ENCODE data around the gene ADCY2.

ADCY2 gene

GRCh38 chr5:7676455-7676854, 280.5 kb downstream of the ADCY2 start:
- no peak for DNase-seq

DNA sequence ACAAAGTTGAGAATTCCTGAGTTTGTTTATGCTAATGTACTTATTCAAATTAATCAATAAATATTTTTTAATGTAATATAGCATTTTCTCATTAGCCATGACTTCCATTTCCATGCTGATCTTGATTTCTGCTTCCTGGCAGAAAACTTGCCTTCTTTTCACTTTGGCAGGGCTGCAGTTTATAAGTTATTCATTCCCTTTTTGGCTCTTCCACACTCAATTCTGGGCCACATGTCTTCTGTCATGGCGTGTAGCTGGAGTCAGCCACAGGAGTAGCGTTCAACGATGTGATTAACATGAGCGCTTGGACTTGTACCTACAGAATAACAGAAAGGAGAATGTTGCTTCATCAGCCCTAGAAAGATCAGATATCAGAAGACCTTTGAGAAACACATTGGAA, 282.1 kb downstream of the ADCY2 start:
- DNase-seq = no peak

DNA sequence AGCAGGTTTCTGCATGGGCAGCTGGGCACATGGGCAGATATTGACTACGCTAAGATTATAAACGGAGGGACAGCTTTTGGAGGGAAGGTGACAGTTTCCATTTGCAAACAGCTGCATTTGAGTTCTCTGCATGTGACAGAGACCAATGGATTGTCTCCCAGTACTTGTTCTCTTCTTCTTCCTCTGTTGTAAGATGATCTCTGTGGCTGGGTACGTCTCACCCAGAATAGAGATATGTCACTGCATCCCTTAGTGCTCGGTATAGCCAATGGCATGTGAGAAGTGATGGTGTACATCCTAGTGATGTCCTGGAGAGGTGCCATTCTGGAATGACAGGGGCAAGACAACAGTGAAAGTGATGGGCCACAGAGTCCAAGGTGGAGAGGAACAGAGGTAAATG, 283.7 kb downstream of the ADCY2 start:
- no peak for DNase-seq

- no peak for DNase-seq
Measured at GRCh38 chr5:7680260-7680659, 284.3 kb downstream of the ADCY2 start.

- no peak for DNase-seq
Measured at GRCh38 chr5:7682379-7682778, 286.4 kb downstream of the ADCY2 start.

GRCh38 chr5:7683753-7684152, 287.8 kb downstream of the ADCY2 start:
- no peak for DNase-seq

DNA sequence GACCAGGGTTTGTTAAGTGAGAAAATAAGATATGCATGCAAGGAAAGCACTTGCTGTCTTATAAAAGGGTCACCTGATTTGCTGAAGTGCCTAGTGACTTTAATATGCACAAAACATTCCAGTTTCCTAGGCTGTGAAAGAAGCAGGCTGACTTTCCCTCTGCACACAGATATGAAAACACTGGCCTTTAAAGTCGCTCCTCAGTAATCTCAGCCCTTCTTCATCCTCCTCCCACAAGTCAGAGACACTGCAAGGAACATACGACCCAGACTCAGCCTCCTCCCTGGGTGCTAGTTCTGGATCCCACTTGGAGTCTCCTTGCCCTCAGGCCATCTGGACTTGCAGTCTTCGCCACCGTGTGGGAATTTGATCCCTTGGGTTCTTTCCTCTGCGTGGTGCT, 288.9 kb downstream of the ADCY2 start:
- no peak for DNase-seq

- peak; percentile 22 for DNase-seq
Measured at GRCh38 chr5:7686794-7687193, 290.9 kb downstream of the ADCY2 start.

- DNase-seq = no peak
Measured at GRCh38 chr5:7690557-7690956, 294.6 kb downstream of the ADCY2 start.

DNA sequence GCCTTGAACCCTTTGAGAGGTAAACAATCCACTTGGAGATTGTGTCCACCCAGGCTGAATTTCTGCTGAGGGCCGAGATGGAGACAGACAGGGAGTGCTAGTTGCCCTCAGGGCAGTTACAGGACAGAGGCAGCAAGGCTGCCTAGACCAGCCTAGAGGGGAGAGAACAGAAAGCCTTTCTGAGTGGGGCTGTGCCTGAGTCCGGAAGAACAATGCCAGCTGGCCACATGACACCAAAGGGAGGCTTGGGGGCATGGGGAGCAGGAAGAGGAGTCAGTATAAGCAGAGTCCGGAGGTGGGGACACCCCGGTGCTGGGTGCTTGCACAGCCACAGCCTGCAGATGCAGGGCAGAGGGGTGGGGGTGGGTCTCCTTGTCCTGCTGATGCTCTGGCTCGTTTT, 309.3 kb downstream of the ADCY2 start:
- no peak for DNase-seq

GRCh38 chr5:7705736-7706135, 309.8 kb downstream of the ADCY2 start:
- no peak for DNase-seq

- no peak for DNase-seq
Measured at GRCh38 chr5:7706256-7706655, 310.3 kb downstream of the ADCY2 start.

DNA sequence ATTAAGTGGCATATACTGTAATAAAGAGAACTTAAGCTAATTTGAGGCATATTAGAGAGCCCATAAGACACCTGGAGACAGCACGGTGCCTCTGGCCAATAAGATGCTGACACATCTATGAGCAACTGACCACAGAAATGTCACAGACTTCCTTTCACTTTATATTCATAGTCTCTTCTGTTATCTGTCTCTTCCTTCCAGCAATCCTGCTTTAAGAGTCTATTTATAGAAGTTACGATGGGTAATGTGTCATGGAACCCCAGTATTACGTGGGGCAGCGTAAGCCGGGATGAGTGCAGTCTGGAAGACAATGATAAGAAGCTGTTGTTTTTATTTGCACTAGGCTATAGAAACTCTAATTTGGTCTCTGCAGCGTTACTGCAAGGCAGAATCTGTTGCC, 318.2 kb downstream of the ADCY2 start:
- DNase-seq = no peak

DNA sequence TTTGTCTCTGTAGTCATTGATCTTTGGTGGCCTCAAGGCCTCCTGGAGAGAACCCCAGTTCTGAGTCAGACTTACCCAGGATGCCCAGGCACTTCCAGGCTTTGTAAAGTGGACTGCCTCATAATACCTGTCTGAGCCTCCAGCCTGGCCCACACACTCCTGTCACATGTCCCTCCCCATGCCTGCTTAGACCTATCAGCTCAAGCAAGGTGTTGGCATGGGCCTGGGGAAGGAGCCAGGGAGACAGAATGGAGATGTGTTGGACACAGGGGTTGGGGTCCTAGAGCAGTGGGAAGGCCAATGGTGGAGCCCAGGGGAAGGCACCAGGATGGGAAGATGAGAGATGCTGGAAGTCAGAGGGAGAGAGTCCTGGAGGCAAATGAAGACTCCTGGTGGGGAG, 318.8 kb downstream of the ADCY2 start:
- no peak for DNase-seq

DNA sequence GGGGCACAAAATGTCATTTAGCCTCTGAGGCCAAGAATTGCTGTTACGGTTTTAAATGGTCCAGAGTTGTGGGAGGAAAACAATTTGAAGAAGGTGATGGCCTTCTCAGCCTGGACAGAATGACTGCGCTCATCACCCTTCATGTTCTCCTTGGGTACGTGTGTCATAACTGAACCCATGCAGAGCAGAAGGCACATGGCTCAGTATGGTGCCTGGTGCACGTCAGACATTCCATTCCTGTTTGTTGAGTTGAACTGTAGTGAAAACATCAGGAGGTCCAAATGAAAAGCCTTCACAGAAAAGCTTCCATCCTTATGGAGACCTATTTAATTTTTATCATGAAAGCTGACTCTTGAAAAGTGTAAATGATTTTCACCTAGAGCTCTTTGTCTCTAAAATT, 321.8 kb downstream of the ADCY2 start:
- no peak for DNase-seq

DNA sequence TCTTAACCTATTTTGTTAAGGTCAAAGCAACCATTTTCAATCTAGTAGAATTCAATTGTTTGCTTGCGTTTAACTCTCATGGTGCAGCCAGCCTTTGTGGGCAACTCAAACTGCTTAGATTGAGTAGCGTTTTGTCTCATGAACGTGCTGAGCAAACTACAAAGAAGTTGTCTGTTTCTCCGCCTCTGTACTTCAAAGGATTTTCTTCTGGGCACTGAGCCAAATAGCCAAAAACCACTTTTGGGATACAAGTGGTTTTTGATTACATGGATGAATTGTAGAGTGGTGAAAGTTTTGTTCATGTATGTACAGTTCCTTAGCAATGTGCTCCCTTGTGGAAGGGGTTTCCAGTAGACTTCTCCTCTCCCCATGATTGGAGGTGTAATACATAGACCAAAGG, 332.1 kb downstream of the ADCY2 start:
- no peak for DNase-seq

- DNase-seq = no peak
Measured at GRCh38 chr5:7741415-7742065, 345.6 kb downstream of the ADCY2 start.

GRCh38 chr5:7742241-7742656, 346.3 kb downstream of the ADCY2 start:
- no peak for DNase-seq

DNA sequence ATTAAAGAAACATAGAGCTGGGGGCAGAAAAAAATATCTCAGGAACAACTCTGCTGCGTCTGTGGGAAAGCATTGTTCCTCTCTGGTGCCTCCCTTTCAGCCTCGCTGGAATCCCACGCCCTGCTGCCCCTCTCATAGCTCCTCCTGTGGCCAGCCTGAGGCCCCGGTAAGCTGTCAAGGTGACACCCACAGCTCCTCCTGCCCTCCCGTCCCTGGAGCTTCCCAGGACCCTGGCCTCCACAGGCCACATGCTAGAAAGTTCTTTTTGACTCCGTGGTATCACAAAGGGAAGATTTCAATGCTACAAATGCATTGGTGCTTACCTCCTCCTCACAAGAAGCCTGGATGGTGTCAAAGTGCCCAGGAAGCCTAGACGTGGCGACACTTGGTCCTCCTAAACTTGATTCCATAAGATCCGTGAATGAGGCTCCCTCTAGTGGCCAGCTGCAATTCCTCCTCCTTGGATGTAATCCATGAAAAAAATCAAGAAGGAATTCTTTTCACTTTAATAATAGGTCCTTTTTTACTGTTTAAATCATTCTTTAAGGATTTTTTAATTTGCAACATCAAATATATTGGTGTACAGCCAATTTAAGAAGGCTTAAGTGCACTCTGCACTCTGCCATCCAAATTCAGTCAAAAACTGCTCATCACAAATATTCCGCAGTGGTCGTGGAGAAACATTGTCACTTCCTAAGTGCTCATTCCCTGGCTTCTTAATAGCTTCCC, 350.1 kb downstream of the ADCY2 start:
- DNase-seq = peak; percentile 86

- DNase-seq = no peak
Measured at GRCh38 chr5:7747728-7748127, 351.8 kb downstream of the ADCY2 start.

DNA sequence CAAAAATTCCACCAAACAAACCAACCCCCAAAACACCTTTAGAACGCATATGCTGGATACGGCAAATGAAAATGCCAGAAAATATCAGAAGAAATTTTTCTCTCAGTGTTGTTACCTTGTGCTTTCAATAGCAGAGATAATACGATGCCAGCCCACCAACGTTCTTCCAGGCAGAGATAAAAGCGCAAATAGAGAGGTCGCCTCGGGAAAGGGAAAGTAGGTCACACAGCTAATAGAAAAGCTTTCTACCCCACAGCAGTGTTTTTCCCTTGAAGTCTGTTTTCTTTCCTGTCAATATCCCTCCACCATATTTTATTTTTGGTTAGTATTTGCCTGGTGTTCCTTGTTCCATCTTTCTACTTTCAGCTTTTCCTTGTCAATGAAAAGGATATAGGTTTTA, 353.7 kb downstream of the ADCY2 start:
- no peak for DNase-seq

GRCh38 chr5:7751874-7752273, 355.9 kb downstream of the ADCY2 start:
- no peak for DNase-seq

DNA sequence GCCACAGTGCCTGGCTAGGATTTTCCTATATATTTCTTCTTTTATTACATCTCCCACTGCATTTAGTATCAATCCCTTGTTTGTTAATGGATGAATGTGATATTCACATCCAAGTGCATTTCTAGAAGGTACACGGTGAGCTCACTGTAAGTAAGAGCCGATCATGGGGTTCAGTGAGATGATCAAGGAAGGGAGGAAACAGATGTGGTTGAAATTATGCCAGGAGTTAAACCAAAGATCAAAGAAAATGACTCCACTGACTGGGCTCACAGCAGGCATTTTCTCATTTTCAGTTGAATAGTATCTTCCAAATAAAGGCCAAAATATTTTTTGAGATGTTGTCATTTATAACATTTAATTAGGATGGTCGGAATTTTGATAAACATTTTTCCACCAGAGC, 357.2 kb downstream of the ADCY2 start:
- DNase-seq = no peak

DNA sequence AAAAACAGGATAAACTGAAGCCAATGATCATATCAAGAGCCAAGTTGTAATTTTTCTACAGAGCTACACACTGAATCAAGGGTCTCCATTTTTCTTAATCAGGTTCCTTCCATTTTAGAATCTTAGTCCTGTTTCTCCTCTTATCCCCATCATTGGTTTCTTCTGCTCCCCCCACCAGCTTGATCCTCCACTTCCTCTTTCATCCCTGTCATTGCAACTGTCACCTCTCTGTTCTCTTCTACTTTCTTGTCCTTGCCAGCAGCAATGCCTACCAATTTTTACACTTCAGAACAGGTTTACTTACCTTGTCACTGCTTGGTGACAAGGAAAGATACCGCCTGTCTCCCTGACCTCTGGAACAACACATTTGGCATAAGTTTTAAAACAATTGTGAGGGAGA, 357.7 kb downstream of the ADCY2 start:
- DNase-seq = no peak

DNA sequence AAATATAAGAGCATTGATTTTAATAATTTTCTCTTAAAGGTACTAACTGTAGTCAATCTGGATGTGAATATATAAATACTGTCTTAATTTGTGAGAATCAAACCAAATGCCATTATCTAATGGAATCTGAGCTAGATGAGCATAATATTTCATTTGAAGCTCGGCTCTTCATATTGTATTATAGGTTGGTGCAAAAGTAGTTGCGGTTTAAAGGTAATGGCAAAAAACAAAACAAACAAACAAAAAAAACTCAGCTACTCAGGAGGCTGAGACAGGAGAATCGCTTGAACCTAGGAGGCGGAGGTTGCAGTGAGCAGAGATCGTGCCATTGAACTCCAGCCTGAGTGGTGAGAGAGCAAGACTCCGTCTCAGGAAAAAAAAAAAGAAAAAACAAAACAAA, 358.6 kb downstream of the ADCY2 start:
- DNase-seq = no peak
